ENCODE measurements around the gene SDHB.

SDHB gene

DNA sequence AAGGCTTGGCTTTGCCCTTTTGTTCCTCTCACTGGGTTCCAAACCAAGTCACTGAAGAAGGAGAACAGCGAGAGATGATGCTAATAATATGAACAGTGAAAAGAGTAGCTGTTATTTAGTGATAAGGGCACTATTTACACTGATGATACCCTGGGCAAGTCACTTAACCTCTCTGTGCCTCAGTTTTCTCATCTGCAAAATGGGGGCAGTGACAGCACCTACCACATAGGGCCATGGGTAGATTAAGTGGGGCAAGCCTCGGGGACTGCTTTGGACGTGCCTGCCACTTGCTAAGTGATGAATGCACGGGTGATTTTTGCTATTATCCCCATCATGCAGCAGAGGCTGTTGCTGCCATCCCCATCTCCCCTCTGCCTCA lies 51.3 kb downstream of the SDHB start:
- H3K9me3 ChIP-seq (ENCODE audit: control insufficient read depth, insufficient read depth, low read depth, low read length), result no peaks in the 10 kb centered on the region
- TF ChIP-seq ZNF624 (tag by site-specific recombination; IDR thresholded peaks at IDR 0.05) (no peak), REPIN1 (tag by site-specific recombination; IDR thresholded peaks at IDR 0.05; ENCODE audit: low read depth) (no peak), SP3 (tag by site-specific recombination; IDR thresholded peaks at IDR 0.05) (no peak), ZFP69B (tag by site-specific recombination; IDR thresholded peaks at IDR 0.05) (no peak), ZNF341 (tag by site-specific recombination; IDR thresholded peaks at IDR 0.05; ENCODE audit: low read depth) (no peak)
- CTCF ChIA-PET, result interaction anchor here (0.8 kb wide), 1 partner anchor 16 kb away, joined by 3 read pairs; no protein-coding TSS in a partner anchor

DNA sequence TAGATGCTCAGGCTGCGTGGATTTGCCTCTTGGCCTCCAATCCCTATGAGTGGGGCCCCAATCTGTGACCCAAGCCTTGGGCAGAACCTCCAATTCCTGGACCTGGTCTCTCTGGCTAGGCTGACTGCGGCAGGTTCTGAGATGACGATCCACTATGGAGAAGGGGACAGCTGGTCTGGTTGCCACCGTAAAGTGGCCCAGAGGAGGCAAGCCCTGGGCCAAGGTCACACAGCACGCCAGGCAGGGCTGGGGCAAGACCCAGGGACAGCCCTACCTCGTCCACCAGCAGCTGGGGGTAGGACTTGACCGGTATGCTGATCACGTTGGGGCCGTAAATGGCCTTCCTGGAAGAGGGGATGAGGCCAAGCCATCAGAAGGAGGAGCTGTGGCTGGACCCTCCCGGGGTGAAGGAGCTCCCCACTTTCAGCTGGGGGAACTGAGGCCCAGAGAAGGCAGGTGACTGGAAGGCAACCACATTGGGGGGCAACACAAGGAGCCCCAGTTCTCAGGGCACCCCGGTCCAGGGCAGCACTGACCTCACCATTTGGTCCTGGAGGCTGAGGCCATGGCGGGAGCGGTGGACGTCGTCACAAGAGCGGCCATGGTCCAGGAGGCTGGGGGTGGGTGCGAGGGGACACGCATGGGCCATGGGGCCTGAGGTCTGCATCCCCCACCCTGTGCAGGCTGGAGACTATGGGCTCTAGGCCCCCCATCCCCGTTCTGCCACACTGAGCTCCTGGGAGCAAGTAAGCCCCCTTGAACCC lies 51.9 kb downstream of the SDHB start:
- POLR2A ChIA-PET, result interaction anchor here (1.0 to 1.5 kb wide), 3 partner anchors 9 to 97 kb away, joined by 4 to 5 read pairs (median 4); no protein-coding TSS in a partner anchor
- H3K36me3 ChIP-seq (ENCODE audit: control insufficient read depth in 2 of 2, insufficient read depth in 1 of 2, low read length in 2 of 2), result peaks cover 6 to 74% of the 10 kb centered on the region in 2 experiments; a peak in 2 of 3 replicates

More for the DNA sequence above, 51.3 kb downstream of the SDHB start:
- no peak overlapping the region for H3K4me3 ChIP-seq (ENCODE audit: low read depth, low read length)
- H3K36me3 ChIP-seq (ENCODE audit: control insufficient read depth in 2 of 2, insufficient read depth in 1 of 2, low read length in 2 of 2), result peaks cover 6 to 70% of the 10 kb centered on the region in 2 experiments; a peak in 2 of 3 replicates
- H3K27ac ChIP-seq (ENCODE audit: extremely low read depth, low read depth, low read length), result no peak overlapping the region
- no peaks in the 10 kb centered on the region for H3K4me1 ChIP-seq (ENCODE audit: control insufficient read depth, insufficient read depth, low read length)
- POLR2A ChIA-PET, result interaction anchor here (1.0 kb wide), 1 partner anchor 23 kb away, joined by 4 read pairs; no protein-coding TSS in a partner anchor

DNA sequence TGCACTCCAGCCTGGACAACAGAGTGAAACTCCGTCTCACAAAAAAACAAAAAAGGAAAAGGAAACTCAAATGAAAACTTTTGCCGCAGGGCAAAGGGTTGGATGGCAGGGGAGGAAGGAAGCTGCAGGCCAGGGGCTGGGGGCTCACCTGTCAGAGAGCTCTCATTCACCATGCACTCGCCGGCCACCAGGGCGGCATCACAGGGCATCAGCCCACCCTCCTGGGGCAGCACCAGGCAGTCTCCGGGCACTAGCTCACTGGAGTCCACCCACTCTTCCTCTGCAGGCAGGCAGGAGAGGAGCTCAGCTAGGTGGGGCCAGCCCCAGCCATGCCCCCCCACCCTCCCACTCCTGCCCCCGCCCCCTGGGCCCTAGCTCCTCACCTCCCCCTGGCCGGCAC lies 54.0 kb downstream of the SDHB start:
- POLR2A ChIA-PET, result interaction anchor here (0.7 to 1.2 kb wide), 5 partner anchors 9 to 46 kb away, joined by 3 read pairs; no protein-coding TSS in a partner anchor
- CTCF ChIA-PET, result interaction anchor here (0.7 kb wide), 1 partner anchor 9 kb away, joined by 3 read pairs; no protein-coding TSS in a partner anchor
- Histone ChIP-seq H3K36me3 (ENCODE audit: control insufficient read depth in 2 of 2, insufficient read depth in 1 of 2, low read length in 2 of 2) (peaks cover 6 to 83% of the 10 kb centered on the region in 2 experiments; a peak in 2 of 3 replicates), H3K9me3 (ENCODE audit: control insufficient read depth, insufficient read depth, low read depth, low read length) (no peaks in the 10 kb centered on the region), H3K27ac (ENCODE audit: extremely low read depth, low read depth, low read length) (no peak overlapping the region), H3K4me1 (ENCODE audit: control insufficient read depth, insufficient read depth, low read length) (no peaks in the 10 kb centered on the region), H3K4me3 (ENCODE audit: low read depth, low read length) (no peak overlapping the region)
- TF ChIP-seq ZNF23 (tag by site-specific recombination; IDR thresholded peaks at IDR 0.05; ENCODE audit: borderline replicate concordance), result no peak
- TF ChIP-seq, protein P1, sequence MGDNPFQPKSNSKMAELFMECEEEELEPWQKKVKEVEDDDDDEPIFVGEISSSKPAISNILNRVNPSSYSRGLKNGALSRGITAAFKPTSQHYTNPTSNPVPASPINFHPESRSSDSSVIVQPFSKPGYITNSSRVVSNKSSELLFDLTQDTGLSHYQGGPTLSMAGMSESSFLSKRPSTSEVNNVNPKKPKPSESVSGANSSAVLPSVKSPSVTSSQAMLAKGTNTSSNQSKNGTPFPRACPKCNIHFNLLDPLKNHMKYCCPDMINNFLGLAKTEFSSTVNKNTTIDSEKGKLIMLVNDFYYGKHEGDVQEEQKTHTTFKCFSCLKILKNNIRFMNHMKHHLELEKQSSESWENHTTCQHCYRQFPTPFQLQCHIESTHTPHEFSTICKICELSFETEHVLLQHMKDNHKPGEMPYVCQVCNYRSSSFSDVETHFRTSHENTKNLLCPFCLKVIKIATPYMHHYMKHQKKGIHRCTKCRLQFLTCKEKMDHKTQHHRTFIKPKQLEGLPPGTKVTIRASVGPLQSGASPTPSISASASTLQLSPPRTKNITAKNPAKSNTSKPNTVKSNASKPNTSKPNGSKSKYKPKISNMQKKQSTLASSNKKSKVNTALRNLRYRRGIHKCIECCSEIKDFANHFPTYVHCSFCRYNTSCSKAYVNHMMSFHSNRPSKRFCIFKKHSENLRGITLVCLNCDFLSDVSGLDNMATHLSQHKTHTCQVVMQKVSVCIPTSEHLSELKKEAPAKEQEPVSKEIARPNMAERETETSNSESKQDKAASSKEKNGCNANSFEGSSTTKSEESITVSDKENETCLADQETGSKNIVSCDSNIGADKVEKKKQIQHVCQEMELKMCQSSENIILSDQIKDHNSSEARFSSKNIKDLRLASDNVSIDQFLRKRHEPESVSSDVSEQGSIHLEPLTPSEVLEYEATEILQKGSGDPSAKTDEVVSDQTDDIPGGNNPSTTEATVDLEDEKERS (tag by site-specific recombination; IDR thresholded peaks at IDR 0.05), result no peak
- no peak for TF ChIP-seq ZNF544 (tag by site-specific recombination; IDR thresholded peaks at IDR 0.05)
- no peak for TF ChIP-seq SP7 (tag by site-specific recombination; IDR thresholded peaks at IDR 0.05)
- no peak for TF ChIP-seq SCRT2 (tag by site-specific recombination; IDR thresholded peaks at IDR 0.05)
- no peak for TF ChIP-seq SP3 (tag by site-specific recombination; IDR thresholded peaks at IDR 0.05)

More for the DNA sequence above, 51.9 kb downstream of the SDHB start:
- Histone ChIP-seq H3K27ac (ENCODE audit: extremely low read depth, low read depth, low read length) (no peak overlapping the region), H3K4me1 (ENCODE audit: control insufficient read depth, insufficient read depth, low read length) (no peaks in the 10 kb centered on the region), H3K4me3 (ENCODE audit: low read depth, low read length) (no peak overlapping the region), H3K9me3 (ENCODE audit: control insufficient read depth, insufficient read depth, low read depth, low read length) (no peaks in the 10 kb centered on the region)
- CTCF ChIA-PET, result interaction anchor here (0.8 to 1.5 kb wide), 2 partner anchors 15 to 50 kb away, joined by 3 to 5 read pairs; no protein-coding TSS in a partner anchor
- no peak for TF ChIP-seq GLI2 (tag by site-specific recombination; IDR thresholded peaks at IDR 0.05; ENCODE audit: borderline replicate concordance, low read depth)
- peak; percentile 78; the same call in 1 of the 2 replicates for TF ChIP-seq ZNF768 (tag by site-specific recombination; IDR thresholded peaks at IDR 0.05)

DNA sequence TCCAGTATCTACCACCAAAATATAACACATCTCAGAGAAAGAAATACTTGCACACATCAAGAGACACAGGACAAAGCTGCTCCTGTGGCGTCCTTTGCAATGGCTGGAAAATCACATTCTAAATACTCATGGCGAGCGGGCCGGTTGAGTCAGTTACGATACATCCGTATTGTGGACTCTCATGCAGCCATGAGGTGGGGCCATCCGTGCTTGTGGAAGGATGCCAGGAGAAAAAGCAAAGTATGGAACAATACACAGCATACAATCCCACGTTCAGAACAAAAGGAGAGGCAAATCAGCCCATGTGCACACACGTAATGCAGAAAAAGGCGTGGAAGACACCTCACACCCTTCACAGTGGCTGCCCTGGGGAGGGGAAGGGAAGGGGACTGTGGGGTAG lies 55.2 kb downstream of the SDHB start:
- no peaks in the 10 kb centered on the region for H3K4me1 ChIP-seq (ENCODE audit: control insufficient read depth, insufficient read depth, low read length)
- H3K36me3 ChIP-seq (ENCODE audit: control insufficient read depth in 2 of 2, insufficient read depth in 1 of 2, low read length in 2 of 2), result peaks cover 3 to 73% of the 10 kb centered on the region in 2 experiments; a peak in 2 of 3 replicates
- no peak overlapping the region for H3K4me3 ChIP-seq (ENCODE audit: low read depth, low read length)
- ChIA-PET CTCF (interaction anchor here (1.1 kb wide), 1 partner anchor 47 kb away, joined by 4 read pairs; no protein-coding TSS in a partner anchor), POLR2A (no interaction called here)
- H3K27ac ChIP-seq (ENCODE audit: extremely low read depth, low read depth, low read length), result no peak overlapping the region
- H3K9me3 ChIP-seq (ENCODE audit: control insufficient read depth, insufficient read depth, low read depth, low read length), result no peaks in the 10 kb centered on the region
- TF ChIP-seq ZNF596 (tag by site-specific recombination; IDR thresholded peaks at IDR 0.05) (no peak), ZFP69B (tag by site-specific recombination; IDR thresholded peaks at IDR 0.05) (no peak), ZNF529 (tag by site-specific recombination; IDR thresholded peaks at IDR 0.05; ENCODE audit: insufficient replicate concordance) (no peak), KLF9 (tag by site-specific recombination; IDR thresholded peaks at IDR 0.05; ENCODE audit: low read depth) (no peak), ZNF37A (tag by site-specific recombination; IDR thresholded peaks at IDR 0.05) (no peak), ZNF133 (tag by site-specific recombination; IDR thresholded peaks at IDR 0.05) (no peak)
- TF ChIP-seq, protein P2, sequence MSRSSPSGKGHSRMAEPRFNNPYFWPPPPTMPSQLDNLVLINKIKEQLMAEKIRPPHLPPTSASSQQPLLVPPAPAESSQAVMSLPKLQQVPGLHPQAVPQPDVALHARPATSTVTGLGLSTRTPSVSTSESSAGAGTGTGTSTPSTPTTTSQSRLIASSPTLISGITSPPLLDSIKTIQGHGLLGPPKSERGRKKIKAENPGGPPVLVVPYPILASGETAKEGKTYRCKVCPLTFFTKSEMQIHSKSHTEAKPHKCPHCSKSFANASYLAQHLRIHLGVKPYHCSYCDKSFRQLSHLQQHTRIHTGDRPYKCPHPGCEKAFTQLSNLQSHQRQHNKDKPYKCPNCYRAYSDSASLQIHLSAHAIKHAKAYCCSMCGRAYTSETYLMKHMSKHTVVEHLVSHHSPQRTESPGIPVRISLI (tag by site-specific recombination; IDR thresholded peaks at IDR 0.05), result no peak
- TF ChIP-seq, protein P3, sequence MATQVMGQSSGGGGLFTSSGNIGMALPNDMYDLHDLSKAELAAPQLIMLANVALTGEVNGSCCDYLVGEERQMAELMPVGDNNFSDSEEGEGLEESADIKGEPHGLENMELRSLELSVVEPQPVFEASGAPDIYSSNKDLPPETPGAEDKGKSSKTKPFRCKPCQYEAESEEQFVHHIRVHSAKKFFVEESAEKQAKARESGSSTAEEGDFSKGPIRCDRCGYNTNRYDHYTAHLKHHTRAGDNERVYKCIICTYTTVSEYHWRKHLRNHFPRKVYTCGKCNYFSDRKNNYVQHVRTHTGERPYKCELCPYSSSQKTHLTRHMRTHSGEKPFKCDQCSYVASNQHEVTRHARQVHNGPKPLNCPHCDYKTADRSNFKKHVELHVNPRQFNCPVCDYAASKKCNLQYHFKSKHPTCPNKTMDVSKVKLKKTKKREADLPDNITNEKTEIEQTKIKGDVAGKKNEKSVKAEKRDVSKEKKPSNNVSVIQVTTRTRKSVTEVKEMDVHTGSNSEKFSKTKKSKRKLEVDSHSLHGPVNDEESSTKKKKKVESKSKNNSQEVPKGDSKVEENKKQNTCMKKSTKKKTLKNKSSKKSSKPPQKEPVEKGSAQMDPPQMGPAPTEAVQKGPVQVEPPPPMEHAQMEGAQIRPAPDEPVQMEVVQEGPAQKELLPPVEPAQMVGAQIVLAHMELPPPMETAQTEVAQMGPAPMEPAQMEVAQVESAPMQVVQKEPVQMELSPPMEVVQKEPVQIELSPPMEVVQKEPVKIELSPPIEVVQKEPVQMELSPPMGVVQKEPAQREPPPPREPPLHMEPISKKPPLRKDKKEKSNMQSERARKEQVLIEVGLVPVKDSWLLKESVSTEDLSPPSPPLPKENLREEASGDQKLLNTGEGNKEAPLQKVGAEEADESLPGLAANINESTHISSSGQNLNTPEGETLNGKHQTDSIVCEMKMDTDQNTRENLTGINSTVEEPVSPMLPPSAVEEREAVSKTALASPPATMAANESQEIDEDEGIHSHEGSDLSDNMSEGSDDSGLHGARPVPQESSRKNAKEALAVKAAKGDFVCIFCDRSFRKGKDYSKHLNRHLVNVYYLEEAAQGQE (tag by site-specific recombination; IDR thresholded peaks at IDR 0.05), result no peak

Data from HEK293 (cell line).